Ishikawa (cell line): ENCODE measurements around the gene DSTN.

ENCODE experiments used
- CEBPB ChIP-seq: IDR thresholded peaks from 2 replicates; pipeline ENCODE4 v1.6.1; 2012
- CREB1 ChIP-seq: IDR thresholded peaks from 2 replicates; pipeline ENCODE4 v1.6.1; 2012; ENCODE audit warnings: low read depth
- EGR1 ChIP-seq: IDR thresholded peaks from 2 replicates; pipeline ENCODE4 v1.6.1; 2012
- EP300 ChIP-seq: IDR thresholded peaks from 2 replicates; pipeline ENCODE4 v1.6.1; 2012; ENCODE audit warnings: borderline replicate concordance
- FOXM1 ChIP-seq: IDR thresholded peaks from 2 replicates; pipeline ENCODE4 v1.6.1; 2012; ENCODE audit warnings: low read depth, borderline replicate concordance
- MAX ChIP-seq: IDR thresholded peaks from 2 replicates; pipeline ENCODE4 v1.6.1; 2012
- NFIC ChIP-seq: IDR thresholded peaks from 2 replicates; pipeline ENCODE4 v1.6.1; 2012
- RAD21 ChIP-seq: IDR thresholded peaks from 2 replicates; pipeline ENCODE4 v1.6.1; 2012; ENCODE audit warnings: low read depth
- REST ChIP-seq: IDR thresholded peaks from 2 replicates; pipeline ENCODE4 v1.6.1; 2012; ENCODE audit warnings: low read depth, mild to moderate bottlenecking
- TAF1 ChIP-seq: IDR thresholded peaks from 2 replicates; pipeline ENCODE4 v1.6.1; 2012; ENCODE audit warnings: low read depth, mild to moderate bottlenecking
- TCF12 ChIP-seq: IDR thresholded peaks from 2 replicates; pipeline ENCODE4 v1.6.1; 2012; ENCODE audit warnings: low read depth
- TEAD4 ChIP-seq: IDR thresholded peaks from 2 replicates; pipeline ENCODE4 v1.6.1; 2012
- USF1 ChIP-seq: IDR thresholded peaks from 2 replicates; pipeline ENCODE4 v1.6.1; 2012
- YY1 ChIP-seq: IDR thresholded peaks from 2 replicates; pipeline ENCODE4 v1.6.1; 2012; ENCODE audit warnings: low read depth
- ZBTB7A ChIP-seq: IDR thresholded peaks from 2 replicates; pipeline ENCODE4 v1.6.1; 2012; ENCODE audit warnings: low read depth

The DSTN gene

GRCh38 chr20:17537959-17538358, 31.9 kb upstream of the DSTN start:
- no peak for TF ChIP-seq NFIC

- 0 out of 2 replicates have a peak, but pooled peaks have one; percentile 13 for TF ChIP-seq TEAD4
- TF ChIP-seq CEBPB, result no peak
These were observed 31.2 kb upstream of the DSTN start for GRCh38 chr20:17538517-17539170.

GRCh38 chr20:17541596-17541995, 28.3 kb upstream of the DSTN start:
- no peak for TF ChIP-seq CREB1
- no peak for TF ChIP-seq FOXM1
- no peak for TF ChIP-seq EP300
- TF ChIP-seq TAF1, result no peak
- no peak for TF ChIP-seq USF1
- TF ChIP-seq EGR1, result no peak
- no peak for TF ChIP-seq RAD21
- TF ChIP-seq REST, result no peak
- no peak for TF ChIP-seq CEBPB
- no peak for TF ChIP-seq MAX
- no peak for TF ChIP-seq YY1

- TF ChIP-seq NFIC, result no peak
- TF ChIP-seq EP300, result no peak
- TF ChIP-seq TAF1, result no peak
- no peak for TF ChIP-seq RAD21
- no peak for TF ChIP-seq MAX
- no peak for TF ChIP-seq TCF12
- no peak for TF ChIP-seq REST
- no peak for TF ChIP-seq TEAD4
- no peak for TF ChIP-seq ZBTB7A
- TF ChIP-seq USF1, result no peak
- no peak for TF ChIP-seq FOXM1
- TF ChIP-seq YY1, result no peak
- TF ChIP-seq CEBPB, result no peak
- no peak for TF ChIP-seq EGR1
- TF ChIP-seq CREB1, result no peak
These were observed 27.9 kb upstream of the DSTN start for GRCh38 chr20:17541996-17542395.

- TF ChIP-seq TEAD4, result no peak
- no peak for TF ChIP-seq RAD21
- TF ChIP-seq FOXM1, result no peak
- no peak for TF ChIP-seq NFIC
- TF ChIP-seq TAF1, result no peak
- TF ChIP-seq CEBPB, result no peak
- TF ChIP-seq CREB1, result no peak
- TF ChIP-seq MAX, result no peak
- no peak for TF ChIP-seq REST
- TF ChIP-seq ZBTB7A, result no peak
- TF ChIP-seq EP300, result no peak
- no peak for TF ChIP-seq TCF12
- TF ChIP-seq EGR1, result no peak
- TF ChIP-seq USF1, result no peak
- no peak for TF ChIP-seq YY1
These were observed 27.4 kb upstream of the DSTN start for GRCh38 chr20:17542481-17542880.
